ENCODE data around the gene PTAFR.

Gene PTAFR

DNA sequence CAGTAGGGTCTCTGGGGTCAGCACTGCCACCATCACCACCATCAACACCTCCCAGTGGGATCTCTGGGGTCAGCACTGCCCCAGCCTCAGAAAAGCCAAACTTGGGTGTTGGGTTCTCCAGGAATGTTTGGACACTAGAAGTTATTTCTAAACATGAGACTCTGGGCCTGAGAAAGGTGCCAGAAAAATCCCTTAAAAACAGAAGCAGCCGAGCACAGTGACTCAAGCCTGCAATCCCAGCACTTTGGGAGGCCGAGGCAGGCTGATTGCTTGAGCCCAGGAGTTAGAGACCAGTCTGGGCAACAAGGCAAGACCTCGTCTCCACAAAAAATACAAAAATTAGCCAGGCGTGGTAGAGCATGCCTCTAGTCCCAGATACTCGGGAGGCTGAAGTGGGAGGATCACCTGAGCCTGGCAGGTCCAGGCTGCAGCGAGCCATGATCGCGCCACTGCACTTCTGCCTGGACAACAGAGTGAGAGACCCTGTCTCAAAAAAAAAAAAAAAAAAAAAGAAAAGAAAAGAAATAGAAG, 470 bp downstream of the PTAFR start:
- no peak for DNase-seq

DNA sequence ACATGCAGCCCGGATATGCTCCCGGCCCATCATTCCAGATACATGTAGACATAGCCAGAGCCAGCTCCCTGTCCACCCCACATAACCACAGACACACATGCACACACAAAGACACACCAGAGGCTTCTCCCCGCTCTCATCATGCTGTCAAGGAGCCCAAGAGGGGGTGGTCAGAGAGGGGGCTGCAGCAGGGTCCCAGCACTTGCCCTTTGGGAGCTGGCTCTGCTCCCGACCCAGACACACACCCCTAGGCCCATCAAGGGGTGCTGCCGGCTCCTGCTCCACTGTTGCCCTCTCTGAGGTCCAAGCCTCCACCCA, 2.6 kb downstream of the PTAFR start:
- DNase-seq, result no peak

- DNase-seq, result peak in 1 of 4 experiments; percentile 1
Observed at GRCh38 chr1:28173151-28173979, 3.1 kb downstream of the PTAFR start.

GRCh38 chr1:28172713-28173150, 3.8 kb downstream of the PTAFR start:
- no peak for DNase-seq

GRCh38 chr1:28171246-28171645, 5.2 kb downstream of the PTAFR start:
- DNase-seq, result no peak

- DNase-seq, result no peak
Observed at GRCh38 chr1:28170001-28170596, 6.4 kb downstream of the PTAFR start.

GRCh38 chr1:28163496-28164161, 12.9 kb downstream of the PTAFR start:
- DNase-seq, result no peak

DNA sequence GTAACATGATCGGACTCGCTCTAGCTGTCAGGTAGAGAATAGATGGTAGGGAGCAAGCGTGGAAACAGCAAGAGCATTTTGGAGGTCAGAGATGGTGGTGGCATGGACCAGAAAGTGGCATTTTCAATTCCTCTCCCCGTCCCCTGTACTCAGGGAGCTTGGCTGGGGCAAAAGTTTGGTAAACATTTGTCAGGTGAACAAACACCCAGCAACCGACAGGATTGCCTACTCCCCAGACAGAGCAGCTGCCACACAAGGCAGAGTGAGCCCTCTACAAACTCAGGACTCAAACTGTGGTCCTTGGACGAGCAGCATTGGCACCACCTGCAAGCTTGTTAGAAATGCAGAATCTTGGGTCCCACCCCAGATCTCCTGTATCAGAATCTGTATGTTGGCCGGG, 14.3 kb downstream of the PTAFR start:
- no peak for DNase-seq

GRCh38 chr1:28161751-28162150, 14.7 kb downstream of the PTAFR start:
- DNase-seq, result no peak

GRCh38 chr1:28160782-28161266, 15.7 kb downstream of the PTAFR start:
- no peak for DNase-seq

DNA sequence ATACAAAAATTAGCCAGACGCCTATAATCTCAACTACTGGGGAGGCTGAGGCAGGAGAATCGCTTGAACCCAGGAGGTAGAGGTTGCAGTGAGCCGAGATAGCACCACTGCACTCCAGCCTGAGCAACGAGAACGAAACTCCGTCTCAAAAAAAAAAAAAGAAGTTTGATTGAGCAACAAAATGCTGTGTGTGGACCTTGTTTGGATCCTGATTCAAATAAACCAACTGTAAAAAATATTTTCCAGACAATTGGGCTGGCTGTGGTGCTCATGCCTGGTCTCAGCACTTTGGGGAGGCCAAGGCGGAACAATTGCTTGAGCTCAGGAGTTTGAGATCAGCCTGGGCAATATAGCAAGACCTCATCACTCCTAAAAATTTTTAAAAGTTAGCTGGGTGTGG, 16.8 kb downstream of the PTAFR start:
- DNase-seq, result no peak

DNA sequence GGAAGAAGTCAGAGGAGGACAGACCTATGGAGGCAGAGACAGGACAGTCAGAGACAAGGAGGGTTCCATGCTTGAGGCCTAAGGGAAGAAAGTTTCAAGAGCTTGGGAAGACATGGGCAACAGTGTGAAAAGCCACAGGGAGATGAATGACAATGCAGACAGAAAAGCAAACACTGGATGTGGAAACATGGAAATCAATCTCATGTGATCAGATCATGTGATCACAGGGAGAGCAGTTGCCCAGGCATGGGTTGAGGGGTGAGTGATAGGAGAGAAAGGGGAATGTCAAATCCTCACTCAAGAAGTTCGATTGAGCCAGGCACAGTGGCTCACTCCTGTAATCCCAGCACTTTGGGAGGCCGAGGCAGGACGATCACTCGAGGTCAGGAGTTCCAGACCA, 17.2 kb downstream of the PTAFR start:
- no peak for DNase-seq

GRCh38 chr1:28157894-28158293, 18.6 kb downstream of the PTAFR start:
- DNase-seq, result no peak

GRCh38 chr1:28156821-28157220, 19.7 kb downstream of the PTAFR start:
- DNase-seq, result no peak

DNA sequence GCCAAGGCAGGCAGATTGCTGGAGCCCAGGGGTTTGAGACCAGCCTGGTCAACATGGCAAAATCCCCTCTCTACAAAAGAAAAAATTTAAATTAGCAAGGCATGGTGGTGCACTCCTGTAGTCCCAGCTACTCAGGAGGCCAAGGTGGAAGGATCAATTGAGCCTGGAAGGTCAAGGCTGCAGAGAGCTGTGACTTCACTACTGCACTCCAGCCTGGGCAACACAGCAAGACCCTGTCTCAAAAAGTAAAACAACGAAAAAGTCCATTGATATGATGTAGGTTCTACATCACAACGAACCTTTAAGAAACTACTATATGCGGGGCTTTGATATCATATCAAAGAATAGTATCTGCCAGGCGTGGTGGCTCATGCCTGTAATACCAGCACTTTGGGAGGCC, 20.9 kb downstream of the PTAFR start:
- DNase-seq, result no peak

- DNase-seq, result no peak
Observed at GRCh38 chr1:28154078-28154594, 22.4 kb downstream of the PTAFR start.

DNA sequence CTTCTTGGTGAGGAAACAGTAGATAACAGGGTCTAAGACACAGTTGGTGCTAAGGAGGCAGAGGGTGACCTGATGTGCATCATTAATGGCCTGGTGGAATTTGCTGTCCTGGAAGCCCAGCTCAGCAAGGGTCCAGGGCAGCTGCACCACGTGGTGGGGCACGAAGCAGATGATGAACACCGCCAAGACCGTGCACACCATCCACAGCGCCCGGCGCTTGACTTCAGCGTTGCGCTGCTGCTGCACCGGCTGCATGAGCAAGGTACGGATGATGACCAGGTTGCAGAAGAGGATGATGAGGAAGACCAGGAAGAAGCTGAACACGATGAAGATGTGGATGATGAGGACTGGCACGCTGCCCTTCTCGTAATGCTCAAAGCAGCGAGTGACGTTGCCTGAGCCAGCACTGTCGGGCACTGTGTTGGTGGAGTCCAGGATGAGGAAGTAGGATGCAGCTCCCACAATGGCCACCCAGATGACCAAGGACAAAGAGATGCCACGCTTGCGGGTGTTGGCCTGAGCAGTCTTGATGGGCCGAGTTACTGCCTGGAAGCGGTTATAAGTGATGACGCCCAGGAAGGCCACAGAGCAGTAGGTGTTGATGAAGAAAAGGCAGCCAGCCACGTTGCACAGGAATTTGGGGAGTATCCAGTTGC, 26.2 kb downstream of the PTAFR start:
- no peak for DNase-seq

DNA sequence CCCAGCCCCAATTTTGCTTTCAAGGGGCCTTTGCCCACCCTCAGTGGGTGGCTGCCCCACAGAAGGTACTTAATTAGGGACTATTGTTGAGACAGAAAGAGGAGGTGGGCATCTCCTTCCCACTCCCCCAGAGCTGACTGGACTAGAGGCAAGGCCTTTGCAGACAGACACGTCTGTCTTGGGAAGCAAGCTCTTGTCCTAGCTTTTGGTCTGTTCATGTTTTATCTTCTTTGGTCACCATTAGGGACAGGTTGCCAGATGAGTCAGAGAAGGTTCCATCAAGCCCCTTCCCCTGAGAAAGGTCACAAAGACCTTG, 27.7 kb downstream of the PTAFR start:
- no peak for DNase-seq

GRCh38 chr1:28147264-28148094, 29.0 kb downstream of the PTAFR start:
- no peak for DNase-seq

- DNase-seq, result no peak
Observed at GRCh38 chr1:28145728-28146127, 30.8 kb downstream of the PTAFR start.

DNA sequence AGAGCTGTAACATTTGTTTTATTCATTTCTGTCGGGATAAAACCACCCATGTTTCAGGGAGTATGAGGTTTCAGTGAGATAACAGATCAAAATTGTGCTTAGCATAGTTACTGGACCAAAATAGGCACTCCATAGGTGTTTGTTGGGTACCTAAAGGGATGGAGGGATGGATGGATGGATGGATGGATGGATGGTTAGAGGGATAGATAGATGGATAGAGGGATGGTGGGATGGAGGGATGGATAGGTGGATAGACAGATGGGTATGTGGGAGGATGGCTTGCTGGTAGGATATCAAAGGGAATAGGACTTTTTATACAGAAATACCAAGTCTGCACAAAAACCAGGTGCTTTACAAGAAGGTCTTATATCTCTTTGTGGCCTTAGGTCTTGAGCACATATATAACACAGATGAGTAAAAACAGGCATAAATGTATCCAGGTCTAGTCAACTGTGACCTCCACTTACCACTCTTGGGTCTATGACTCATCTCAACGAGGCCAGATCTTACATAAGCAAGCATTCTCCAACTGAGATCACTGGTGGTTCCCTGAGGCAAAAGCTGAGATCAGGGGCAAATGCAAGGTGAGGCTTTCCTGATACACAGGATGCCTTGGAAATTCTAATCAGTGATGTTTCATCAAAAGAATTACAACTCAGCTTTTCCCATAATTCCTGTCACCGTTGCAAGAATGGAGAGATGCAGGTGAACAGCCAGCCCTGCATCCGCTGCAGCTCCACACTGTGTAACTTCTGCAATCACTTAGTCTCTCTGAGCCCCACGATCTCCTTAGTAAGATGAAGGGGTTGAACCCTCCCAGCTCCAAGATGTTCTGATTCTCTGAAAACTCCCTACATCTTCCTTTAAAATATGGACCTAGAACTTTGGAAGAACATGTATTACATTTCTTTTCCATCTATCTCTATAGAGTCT, 32.0 kb downstream of the PTAFR start:
- DNase-seq, result no peak

All from activated naive CD4-positive, alpha-beta T cell (primary cell).